NCI-H128 (cell line): ENCODE data around the gene UQCR10.

Experiments used
- DNase-seq: peaks from one replicate; lab custom pipeline; 2025; ENCODE audit not compliant: unreplicated experiment; lab: John Stamatoyannopoulos, UW

UQCR10 gene

DNA sequence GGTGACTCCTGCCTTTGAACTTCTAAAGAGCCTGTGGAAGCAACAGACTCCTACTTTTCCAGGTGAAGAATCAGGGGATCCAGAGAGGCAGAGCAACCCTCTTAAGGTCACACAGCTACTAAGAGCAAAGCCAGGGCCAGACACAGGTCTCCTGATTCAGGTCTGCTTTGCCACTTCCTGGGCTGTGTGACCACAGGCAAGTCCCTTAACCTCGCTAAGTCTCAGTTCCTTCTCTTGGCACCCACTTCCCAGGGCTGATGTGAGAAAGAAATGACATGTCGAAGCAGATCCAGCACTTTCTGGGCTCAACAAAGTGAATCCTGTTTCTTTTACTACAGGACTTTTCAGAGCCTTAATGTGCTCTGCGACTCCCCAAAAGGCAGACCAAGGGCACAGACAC is 30.2 kb downstream of the UQCR10 start:
- DNase-seq, result no peak

DNA sequence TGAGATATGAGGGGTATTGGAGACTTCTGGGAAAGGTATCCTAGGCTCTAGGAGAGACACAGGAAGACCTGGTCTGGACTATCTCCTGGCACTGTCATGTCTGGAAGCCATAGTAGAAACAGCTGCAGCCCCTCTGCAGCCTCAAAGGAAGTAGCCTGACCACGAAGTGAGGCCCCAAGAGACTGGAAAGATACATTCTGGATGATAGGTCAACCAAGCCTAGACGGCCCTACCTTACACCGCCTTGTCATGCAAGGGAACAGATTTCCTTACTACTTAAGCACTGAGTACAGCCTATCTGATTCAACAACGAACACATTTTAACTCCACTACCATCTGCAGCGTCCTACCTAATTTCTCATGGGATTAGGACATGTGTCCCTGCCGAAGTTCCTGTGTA is 31.1 kb downstream of the UQCR10 start:
- no peak for DNase-seq

DNA sequence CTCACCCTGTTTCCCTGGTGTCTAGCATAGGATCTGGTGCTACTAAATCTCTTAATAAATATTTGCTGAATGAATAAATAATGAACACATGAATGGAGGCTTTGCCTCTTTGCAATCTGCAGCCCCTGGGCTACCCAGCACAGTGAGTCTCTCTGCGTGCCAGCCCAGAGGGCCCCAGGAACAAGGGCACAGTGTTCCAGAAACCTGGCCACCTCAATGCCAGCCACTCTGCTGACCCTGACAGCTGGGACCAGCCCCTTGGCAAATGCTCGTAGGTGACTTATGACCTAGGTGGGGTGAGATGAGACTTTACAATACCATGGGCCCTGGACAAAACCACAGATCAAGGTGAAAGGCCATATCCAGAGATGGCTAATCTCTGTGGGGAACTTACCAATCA is 31.6 kb downstream of the UQCR10 start:
- no peak for DNase-seq

DNA sequence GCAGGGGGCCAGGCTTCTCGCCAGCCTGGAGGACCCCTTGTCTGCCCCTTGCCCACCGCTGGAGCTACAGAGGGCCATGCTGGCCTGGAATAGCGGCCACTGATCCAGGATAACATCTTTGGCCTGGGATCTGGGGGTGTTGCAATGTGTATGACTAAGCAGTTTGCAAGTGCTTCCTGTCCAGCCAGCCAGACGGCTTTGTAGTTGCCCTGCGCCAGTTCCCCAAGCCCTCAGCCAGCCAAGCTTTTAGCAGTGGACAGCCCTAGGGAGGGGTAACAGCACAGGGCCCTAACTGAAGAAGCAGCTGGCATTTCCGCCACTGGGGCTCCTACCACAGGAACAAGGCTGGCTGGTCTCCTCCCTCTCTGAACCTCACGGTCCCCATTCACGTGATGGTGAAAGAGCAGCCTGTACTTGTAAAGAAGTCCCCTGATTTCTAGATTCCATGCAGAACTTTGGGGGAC is 32.1 kb downstream of the UQCR10 start:
- no peak for DNase-seq

DNA sequence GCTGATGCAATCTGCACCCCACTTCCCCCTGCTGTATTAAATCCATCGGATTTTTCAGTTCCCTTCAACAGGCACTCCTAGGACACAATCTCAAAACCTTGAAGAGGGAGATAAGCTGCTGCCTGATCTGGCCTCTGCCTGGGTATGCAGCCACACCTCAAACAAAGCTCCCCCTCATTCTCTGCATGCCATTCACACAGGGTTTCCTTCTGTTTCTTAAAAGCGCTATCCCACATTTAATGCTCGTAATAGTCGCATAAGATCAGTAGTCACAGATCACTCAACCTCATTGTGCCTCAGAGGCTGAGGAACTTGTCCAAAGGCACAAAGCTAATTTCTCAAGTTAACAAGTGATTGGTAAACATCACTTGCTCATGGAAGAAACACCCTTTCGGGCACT is 34.0 kb downstream of the UQCR10 start:
- DNase-seq, result no peak

DNA sequence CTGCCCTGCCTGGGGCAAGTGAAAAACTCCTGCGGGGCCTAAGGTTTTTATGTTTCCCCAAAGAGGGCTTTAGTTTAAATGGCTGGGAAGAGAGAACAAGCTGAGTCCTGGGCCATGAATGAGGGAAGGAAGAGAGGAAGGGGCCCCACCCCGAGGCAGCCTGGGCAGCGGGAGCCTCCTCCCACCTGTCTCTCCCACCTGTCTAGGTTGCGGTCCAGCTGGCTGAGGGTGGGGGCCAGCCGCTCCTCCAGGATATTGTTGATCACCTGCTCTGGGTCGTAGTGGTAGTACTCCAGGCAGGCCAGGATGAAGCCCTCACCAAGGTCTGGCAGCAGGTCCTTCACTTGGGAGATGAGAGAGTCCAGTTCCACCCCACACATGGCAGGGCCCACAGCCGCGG is 34.6 kb downstream of the UQCR10 start:
- DNase-seq, result no peak

DNA sequence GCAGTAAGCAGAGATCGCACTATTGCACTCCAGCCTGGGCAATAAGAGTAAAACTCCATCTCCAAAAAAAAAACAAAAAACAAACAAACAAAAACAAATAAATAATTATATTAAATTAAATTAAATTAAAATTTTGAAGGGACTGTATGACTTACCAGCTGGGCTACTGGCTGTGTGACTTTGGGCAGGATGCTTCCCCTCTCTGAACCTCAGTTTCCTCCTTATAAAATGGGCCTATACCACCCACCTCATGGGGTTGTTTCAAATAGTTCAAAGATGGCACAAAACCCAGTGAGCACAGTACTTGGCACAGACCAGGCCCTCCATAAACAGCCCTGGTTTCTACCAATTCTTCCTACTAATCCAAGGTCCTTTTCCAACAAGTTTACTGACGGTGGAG is 36.0 kb downstream of the UQCR10 start:
- no peak for DNase-seq

DNA sequence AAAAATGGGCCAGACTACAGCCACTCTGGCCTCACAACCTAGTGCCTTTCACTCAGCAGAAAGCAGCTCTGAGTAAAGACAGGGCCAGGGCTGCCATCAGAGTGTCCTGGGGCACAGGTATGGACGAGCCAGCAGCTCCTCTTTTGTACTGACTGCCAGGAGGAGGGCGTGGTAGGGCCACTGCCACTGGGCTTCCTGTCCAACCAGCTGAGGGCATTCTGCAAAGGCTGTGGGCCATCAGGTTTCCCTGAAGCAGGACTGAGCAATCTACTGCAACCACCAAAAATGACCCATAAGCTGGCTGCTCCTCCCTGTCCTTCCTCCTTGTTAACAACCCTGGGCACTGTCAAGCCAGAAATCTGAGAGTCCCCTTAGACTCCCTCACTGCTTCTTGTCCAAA is 37.8 kb downstream of the UQCR10 start:
- no peak for DNase-seq

DNA sequence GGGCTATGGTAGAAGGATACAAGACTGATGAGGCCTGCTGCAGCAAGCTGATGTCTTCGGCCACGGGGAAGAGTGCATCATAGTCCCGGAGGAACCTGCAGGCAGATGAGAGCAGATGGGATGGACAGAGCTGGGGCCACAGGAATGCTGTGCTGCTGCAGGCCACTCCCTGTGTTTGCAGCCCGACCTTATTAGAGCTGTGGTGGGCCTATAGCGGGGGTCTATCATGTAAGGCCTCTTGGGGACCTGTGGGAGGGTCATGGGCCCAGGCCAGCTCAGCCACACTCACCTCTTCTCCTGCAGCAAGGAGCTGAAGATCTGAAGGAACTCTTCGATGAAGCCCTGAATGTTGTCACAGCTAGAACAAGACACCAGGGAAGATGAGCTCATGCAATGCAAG is 39.0 kb downstream of the UQCR10 start:
- DNase-seq, result no peak

DNA sequence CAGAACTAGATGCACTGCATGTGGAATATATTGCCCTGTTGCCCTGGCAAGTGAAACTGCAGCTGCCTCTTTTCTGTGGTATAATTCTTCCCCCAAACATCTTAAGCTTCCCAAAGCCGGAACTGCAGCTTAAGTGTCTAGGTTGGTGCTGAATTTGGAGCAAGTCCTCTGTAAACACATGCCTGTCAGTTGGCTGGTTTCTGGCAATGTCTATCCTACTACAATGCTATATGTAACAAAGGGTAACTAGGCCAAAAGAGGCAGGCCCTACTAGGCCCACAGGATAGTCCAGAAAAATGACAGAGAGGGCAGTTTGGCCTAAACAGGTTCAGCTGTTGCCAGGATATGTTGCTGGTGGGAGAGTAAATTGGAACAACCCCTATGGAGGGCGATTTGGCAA is 43.0 kb downstream of the UQCR10 start:
- no peak for DNase-seq

DNA sequence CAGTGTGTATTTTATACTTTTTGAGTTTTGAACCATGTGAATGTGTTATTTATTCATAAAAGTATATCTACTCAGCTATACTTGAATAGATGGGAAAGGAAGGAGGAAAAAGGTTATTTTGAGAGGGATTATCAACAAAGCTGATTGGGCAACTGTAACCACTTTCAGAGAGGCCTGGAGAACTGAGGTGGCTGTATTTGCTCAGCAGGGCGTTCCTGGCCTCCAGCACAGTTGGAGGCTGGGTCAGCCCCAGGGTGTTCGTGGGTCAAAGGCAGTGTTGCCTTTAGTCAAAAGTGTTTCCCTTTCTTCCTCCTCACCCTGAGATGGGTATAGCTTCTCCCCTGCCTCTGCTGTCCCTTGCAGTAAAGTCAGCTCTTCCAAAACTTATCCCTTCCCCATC is 44.2 kb downstream of the UQCR10 start:
- DNase-seq, result no peak

DNA sequence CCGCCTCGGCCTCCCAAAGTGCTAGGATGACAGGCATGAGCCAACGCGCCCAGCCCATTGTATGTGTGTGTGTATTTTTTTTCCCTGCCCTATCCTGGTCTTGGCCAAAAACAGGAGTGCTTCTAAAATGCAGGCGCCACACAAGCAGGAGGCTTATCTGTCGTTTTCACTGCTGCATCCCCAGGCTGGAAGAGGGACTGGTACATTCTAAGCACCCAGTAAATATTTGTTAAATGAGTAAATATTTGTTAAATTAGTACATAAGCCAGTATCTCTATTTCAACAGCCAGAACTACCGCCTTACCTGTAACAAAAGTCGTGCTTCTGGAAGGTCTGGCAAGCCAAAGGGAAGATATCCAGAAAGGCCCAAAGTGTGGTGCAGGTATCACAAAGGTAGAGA is 46.0 kb downstream of the UQCR10 start:
- no peak for DNase-seq

DNA sequence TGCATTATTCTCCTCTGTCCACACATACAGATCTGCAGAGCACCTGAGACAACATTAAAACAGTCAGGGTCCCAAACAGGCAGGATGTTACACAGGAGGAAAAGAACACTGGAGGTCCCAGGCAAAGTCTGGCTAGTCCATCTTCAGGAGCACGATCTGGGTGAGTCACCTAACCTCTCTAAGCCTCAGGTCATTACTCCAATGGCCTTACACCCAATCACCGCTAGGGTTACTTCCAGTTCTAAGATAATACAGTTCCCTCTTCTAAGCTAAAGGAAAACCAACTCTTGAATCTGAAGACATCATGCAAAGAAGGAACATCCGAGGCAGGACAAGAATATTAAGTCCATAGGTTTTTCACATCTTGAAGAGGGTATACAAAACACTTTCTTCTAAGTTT is 46.4 kb downstream of the UQCR10 start:
- no peak for DNase-seq

DNA sequence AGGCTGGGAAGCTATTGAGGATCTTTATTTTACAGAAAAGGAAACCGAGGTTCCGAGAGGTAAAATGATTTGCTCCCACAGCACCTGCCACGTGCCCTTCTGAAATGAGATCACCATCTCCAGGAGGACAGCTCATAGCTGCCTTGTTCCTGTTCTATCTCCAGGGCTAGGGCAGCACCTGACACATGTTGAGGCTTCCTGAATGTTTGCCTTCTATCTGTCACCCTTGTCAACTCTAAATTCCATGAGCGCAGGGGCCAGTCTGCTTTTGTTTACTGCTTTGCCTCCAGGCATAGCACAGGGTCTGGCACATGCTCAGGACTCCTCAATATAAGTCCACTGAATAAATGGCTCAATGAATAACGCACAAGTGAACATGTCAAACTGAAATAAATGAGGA is 46.8 kb downstream of the UQCR10 start:
- no peak for DNase-seq

DNA sequence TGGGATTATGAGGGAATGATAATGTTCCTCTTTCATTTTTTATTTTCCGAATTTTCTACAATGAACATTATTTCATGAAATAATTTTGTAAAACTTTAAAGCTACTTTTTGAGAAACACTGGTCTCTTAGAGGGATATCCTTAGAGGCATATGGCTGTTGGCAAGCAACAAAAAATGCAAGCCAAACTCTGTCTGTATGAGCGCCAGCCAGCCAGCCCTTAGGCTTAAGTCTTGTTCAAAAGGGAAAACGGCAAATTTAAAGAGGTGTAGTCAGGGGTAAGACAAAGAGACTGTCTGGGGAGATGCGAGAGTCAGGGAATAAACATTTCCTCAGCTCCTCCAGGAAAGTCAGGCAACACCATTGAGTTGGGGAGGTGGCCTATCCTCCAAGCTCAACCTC is 48.4 kb downstream of the UQCR10 start:
- no peak for DNase-seq

DNA sequence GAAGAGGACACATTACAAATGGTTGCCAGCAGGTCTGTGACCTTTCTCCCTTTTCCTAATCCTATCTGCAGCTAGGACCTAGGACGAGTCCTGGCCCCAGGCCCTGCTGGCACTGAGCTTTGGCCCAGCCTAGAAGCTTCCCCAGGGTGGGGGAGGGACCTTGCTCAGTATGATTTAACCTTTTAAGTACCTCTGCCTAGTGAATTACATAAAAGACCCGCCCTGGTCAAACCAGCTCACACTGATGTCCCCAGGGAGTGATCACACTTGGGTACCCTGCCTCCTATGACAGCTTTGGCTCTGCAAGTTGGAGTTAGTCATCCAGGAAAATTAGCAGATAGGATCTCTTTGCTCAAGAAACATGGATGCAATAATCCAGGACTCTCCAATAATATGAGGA is 49.0 kb downstream of the UQCR10 start:
- DNase-seq, result no peak

DNA sequence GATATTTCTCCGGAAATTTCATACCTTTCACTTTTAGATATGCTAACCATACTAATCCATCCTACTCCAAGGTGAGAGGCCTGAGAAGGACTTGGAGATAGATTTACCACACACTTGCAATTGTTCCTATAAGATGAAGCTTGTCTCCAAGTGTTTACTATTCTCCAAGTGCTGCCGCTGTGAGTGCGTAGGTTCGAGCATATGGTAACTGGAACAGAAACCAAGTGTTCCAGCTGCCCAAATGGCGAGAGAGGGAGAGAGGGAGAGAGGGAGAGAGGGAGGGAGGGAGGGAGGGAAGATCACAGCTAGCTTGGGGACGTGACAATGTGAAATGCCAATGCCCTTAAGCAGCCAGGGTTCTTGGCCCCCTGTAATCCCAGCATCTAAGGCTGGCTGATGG is 49.4 kb downstream of the UQCR10 start:
- no peak for DNase-seq

DNA sequence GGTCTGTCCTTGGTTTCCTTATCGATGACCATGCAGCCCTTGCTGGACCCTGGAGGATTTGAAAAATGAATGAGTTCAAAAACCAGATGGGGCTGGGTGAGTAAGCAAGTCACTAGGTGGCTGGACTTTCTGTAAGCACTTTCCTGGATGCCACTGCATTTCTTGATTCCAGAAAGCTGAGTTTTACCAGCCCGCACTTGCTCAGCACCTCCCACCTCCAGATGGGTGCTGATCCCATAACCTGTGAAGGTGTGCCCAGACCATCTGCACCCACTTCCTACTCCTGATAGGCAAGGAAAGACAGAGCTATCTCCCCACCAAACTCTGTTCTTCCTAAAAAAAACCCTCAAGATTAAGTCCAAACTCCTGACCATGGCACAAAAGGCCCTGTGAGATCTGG is 49.8 kb downstream of the UQCR10 start:
- DNase-seq, result no peak

DNA sequence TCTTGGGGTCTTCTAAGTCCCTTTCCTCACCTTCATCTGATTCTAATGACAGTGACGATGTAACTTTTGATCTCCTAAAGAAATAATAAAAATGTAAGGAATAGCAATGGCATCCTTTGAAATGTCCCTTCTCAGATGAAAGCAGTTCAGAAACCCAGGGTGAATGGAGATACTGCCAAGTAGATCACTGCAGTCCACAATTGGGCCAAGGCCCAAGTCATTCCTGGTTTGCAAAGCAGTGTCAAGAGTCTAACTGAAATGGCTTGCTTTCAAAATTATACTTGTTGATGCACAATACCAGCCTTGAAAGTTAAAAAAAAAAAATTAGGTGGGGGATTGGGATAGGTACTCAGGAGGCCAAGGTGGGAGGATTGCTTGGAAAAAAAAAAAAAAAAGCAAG is 50.6 kb downstream of the UQCR10 start:
- no peak for DNase-seq

DNA sequence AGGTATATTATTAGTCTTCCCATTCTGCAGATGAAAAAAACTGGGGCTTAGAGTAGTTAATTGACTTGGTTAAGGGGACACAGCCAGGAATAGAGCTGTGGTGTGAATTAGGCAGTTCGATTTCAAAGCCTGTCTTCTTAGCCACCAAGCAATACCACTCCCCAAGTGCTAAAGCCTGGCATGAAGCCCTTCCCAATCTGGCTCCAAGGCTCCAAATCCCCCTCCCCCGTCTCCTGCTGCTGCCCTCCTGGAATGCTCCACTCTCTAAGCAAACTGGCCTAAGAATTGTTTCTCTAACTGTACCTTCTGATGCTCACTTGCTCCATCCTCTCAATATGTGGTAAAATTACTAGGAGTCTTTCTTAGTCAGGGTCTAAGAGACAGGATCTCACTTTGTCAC is 52.3 kb downstream of the UQCR10 start:
- no peak for DNase-seq
